HUES64 (cell line): ENCODE results near the gene SDSL.

Experiments
- H3K27ac ChIP-seq: 2 replicates; pipeline ENCODE4 v1.7.0; 2013; ENCODE audit warnings: low read depth, low read length, inconsistent platforms
- H3K27me3 ChIP-seq: 2 replicates; pipeline ENCODE4 v1.6.1; 2013; ENCODE audit warnings: mild to moderate bottlenecking, low read length; ENCODE audit not compliant: insufficient read depth
- H3K36me3 ChIP-seq: 2 replicates; pipeline ENCODE4 v1.6.1; 2013; ENCODE audit warnings: mild to moderate bottlenecking, low read length; ENCODE audit not compliant: insufficient read depth
- H3K4me1 ChIP-seq: 2 replicates; pipeline ENCODE4 v1.6.1; 2013; ENCODE audit warnings: mild to moderate bottlenecking, low read length, moderate library complexity; ENCODE audit not compliant: insufficient read depth
- H3K4me3 ChIP-seq: 2 replicates; pipeline ENCODE4 v1.5.1; 2013; ENCODE audit warnings: mild to moderate bottlenecking, low read length, moderate library complexity
- H3K9ac ChIP-seq: 2 replicates; pipeline ENCODE4 v1.6.1; 2013; ENCODE audit warnings: mild to moderate bottlenecking, low read depth, low read length
- H3K9me3 ChIP-seq: 2 replicates; pipeline ENCODE4 v1.6.1; 2013; ENCODE audit warnings: low read depth, low read length; ENCODE audit not compliant: insufficient read depth
- WGBS: fragments of 150-250, 120-280 bp; methylation state at CpG from one replicate; pipeline ENCODE4 v1.1.7; 2013; ENCODE audit warnings: missing lambda C conversion rate; 5-methylcytosine and 5-hydroxymethylcytosine counted together

Gene SDSL

DNA sequence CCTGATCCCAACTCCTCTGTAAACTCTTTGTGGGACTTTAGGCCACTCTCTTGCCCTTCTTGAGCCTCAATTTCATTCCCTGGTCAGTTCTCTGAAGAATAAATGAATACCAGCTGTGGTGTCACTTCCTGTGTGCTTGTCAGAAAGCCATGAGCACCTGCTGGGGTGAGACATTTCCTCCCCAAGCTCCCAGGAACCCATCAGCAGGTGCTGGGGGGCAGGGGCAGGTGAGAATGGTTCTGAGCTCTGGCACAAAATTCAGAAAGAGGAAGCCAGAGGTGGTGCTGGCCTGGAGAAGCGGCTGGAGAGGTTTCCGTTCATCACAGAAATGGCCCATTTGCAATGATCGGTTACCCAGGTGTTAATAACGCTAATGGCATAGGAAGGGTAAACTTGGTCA is 34.6 kb downstream of the SDSL start:
- no peaks in the 10 kb centered on the region for H3K36me3 ChIP-seq
- no peaks in the 10 kb centered on the region for H3K9me3 ChIP-seq
- no peak overlapping the region for H3K4me3 ChIP-seq
- no peak overlapping the region for H3K27ac ChIP-seq
- 74% methylated on average over 4 of the region's 4 CpGs for WGBS
- peaks cover 12% of the 10 kb centered on the region; the same call in 1 of the 2 replicates for H3K4me1 ChIP-seq
- peaks cover 5% of the 10 kb centered on the region; the same call in 1 of the 2 replicates for H3K27me3 ChIP-seq
- no peak overlapping the region for H3K9ac ChIP-seq

DNA sequence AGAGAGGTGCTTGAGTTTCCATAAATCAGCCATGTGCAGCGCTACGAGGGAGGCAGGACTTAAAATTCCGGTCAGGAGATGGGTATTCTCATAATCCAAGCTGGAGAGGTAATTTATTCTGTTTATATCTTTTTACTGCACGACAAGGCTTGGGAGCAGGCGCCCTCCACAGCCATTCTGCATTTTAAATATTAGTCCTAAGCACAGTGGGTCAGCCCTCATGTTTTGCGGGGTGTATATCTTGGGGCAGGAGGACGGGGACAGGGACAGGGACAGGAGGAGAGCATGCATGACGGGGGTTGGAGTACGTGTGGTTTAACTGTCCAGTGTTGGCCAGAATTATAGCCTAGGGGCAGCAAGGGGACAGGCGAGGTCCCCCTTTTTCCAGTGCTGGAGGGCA is 35.0 kb downstream of the SDSL start:
- Histone ChIP-seq H3K27ac (no peak overlapping the region), H3K36me3 (no peaks in the 10 kb centered on the region), H3K9me3 (no peaks in the 10 kb centered on the region), H3K4me3 (no peak overlapping the region), H3K27me3 (peaks cover 9% of the 10 kb centered on the region), H3K9ac (no peak overlapping the region), H3K4me1 (peaks cover 12% of the 10 kb centered on the region; the same call in 1 of the 2 replicates)
- WGBS: 86% methylated on average over 9 of the region's 10 CpGs

DNA sequence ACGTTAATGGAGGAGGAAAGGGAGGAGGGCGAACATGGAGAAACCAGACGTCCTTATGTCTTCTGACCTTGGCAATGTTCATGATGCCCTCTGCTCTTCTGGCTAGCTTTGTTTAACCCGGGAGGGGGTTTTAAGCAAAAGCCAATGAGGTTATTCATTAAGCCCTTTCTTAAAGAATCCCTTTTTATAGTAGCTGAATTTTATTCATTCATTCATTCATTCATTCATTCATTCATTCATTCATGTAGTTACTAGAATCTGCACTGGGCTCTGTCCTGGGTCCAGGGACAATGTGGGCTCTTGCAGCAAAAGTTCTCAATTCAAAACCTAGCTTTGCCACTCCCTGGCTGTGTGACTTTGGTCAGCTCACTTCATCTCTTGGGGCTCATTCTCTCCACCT is 35.5 kb downstream of the SDSL start:
- peaks cover 15% of the 10 kb centered on the region for H3K27me3 ChIP-seq
- 88% methylated on average over 4 of the region's 4 CpGs for WGBS
- no peak overlapping the region for H3K4me3 ChIP-seq
- H3K4me1 ChIP-seq: peaks cover 12% of the 10 kb centered on the region; the same call in 1 of the 2 replicates
- no peak overlapping the region for H3K27ac ChIP-seq
- H3K36me3 ChIP-seq: no peaks in the 10 kb centered on the region
- no peak overlapping the region for H3K9ac ChIP-seq
- no peaks in the 10 kb centered on the region for H3K9me3 ChIP-seq

DNA sequence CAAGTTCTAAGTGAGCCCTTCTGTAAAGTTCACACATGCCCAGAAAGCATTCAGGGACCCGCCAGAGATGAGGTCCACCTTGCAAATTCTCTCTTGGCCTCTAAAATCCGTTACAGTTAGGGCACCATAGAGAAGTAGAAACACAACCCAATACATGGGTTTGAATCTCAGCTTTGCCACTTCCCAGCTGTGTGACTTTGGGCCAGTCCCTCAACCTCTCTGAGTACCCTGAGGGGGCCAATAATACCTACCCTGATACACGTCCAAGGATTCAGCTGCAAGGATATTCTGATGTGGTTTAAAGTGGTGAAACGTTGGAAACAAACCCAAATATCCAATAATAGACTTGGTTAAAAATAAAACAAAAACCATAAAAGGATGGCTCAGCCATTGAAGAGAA is 37.8 kb downstream of the SDSL start:
- H3K27me3 ChIP-seq: peaks cover 37% of the 10 kb centered on the region
- 75% methylated on average over 2 of the region's 4 CpGs for WGBS
- no peak overlapping the region for H3K4me3 ChIP-seq
- H3K36me3 ChIP-seq: no peaks in the 10 kb centered on the region
- peaks cover 20% of the 10 kb centered on the region for H3K4me1 ChIP-seq
- no peak overlapping the region for H3K27ac ChIP-seq
- H3K9ac ChIP-seq: no peak overlapping the region
- no peaks in the 10 kb centered on the region for H3K9me3 ChIP-seq

DNA sequence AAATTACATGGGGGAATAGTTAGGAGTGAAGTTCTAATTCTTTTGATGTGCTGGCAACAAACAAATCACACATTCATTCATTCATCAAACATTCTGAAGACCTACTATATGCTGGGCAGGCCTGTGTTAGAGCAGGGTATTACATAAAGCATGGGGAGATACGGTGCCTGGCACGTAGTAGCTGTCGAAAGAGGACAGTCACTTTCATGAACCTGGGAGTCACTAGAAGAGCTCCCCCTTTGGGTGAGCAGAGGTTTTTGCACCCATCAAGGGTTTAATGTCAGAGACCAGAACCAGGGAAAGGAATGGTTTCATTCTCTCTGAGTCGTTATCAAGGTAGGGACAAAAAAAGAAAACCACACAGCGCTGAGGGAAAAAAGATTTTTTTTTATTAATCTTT is 39.5 kb downstream of the SDSL start:
- H3K27me3 ChIP-seq: peaks cover 54% of the 10 kb centered on the region
- H3K9ac ChIP-seq: no peak overlapping the region

DNA sequence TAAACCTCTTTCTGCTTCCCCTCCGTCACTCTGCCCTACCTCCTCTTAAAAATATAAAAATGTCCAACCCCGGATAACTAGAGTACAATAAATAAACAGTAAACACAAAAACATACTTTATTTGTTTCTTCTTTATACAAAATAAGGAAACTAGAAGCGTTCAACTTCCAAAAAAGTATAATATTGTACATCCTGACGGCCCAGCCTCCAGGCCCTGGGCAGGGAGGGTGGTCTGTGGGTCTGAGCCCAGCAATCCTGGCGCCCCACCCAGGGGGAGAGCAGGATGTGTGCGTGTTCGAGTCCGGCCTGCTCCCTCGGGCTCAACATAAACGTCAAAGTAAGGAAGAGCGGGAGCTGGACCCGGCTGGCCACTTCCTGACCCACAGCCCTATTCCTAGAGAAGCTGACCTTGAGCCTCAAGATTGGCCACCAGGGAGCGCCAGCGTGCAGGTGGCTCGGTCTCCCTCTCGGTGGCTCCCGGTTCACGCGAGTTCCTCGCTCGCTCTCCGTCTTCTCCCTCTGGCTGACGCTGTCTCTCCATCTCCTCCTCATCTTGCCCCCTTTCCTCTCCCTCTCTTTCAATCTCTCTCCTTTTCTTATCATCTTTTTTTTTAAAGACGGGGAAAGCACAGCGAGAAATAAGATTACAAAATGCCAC is 40.1 kb downstream of the SDSL start:
- peaks cover 60% of the 10 kb centered on the region for H3K27me3 ChIP-seq
- H3K9me3 ChIP-seq: no peaks in the 10 kb centered on the region
- peaks cover 18% of the 10 kb centered on the region for H3K4me1 ChIP-seq
- WGBS: 12% methylated on average over 24 of the region's 25 CpGs
- peak overlapping the region; percentile 30 for H3K4me3 ChIP-seq
- peaks cover 4% of the 10 kb centered on the region; the same call in 1 of the 2 replicates for H3K36me3 ChIP-seq
- H3K27ac ChIP-seq: no peak overlapping the region
- no peak overlapping the region for H3K9ac ChIP-seq

More for the DNA sequence above, 39.5 kb downstream of the SDSL start:
- WGBS: 27% methylated on average over 3 of the region's 5 CpGs
- H3K4me1 ChIP-seq: peaks cover 19% of the 10 kb centered on the region
- no peak overlapping the region for H3K27ac ChIP-seq
- no peaks in the 10 kb centered on the region for H3K9me3 ChIP-seq
- no peak overlapping the region for H3K4me3 ChIP-seq
- peaks cover 1% of the 10 kb centered on the region; the same call in 1 of the 2 replicates for H3K36me3 ChIP-seq

DNA sequence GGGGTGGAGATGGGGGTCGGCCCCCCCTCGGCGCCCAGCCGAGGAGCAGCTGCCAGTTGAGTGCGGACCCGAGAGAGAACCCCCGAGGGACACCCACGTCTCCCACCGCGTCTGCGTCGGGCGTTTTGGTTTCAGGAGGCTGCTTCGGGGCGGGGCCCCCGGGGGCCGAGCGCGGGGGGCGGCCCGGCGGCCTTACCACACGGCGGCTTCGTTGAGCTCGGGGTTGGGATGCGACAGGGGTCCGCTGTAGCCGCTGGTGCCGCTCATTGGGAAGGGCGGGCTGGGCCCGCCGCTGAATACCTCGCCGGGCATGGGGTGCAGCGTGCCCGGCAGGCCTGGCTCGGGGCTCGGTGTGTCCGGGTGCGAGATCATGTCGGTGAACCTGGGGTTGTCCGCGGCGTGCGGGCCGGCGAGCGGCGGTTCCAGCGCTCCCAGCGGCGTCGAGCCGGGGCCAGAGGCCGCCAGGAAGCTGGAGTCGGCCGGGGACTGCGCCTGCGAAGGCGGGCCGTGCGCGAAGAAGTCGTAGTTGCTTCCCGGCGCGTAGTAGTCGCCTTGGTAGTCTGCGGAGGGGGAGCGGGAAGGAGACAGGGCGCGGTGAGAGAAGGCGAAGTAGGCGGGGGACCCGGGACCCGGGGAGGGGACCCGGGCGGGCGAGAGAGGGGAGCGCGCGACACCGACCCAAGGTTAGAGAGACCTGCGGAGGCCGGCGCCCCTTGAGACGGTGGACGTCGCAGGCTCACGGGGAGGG is 41.0 kb downstream of the SDSL start:
- no peak overlapping the region for H3K9ac ChIP-seq
- H3K4me3 ChIP-seq: peak overlapping the region; percentile 41

DNA sequence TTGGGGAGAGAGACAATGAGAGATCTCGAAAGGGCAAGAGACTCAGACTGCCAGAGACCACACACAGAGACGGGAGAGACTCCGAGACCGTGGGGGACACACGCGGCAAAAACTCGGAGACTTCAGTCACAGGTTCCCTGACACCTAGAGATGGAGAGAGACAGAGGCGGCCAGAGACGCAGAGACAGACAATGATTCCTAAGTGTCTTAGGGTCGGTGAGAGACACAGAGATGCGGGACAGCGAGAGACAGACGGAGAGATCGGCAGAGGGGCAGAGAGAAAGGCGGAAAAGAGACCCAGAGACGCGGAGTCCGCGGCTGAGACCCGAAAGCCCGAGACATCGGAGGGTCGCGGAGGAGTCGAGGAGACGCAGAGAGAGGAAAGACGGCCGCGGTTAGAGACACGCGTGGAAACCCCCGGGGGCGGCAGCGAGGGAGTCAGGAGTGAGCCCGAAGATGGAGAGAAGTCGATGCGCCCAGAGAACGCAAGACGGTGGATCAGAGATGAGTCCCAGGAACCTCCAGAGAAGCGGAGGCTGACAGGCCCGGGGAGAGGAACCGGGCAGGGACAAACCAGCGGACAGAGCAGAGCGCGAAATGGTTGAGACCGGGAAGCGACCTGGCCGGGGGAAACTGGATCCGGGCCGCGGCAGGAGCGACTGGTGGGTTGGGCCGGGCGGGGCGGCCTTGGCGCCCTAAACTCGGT is 41.7 kb downstream of the SDSL start:
- H3K9me3 ChIP-seq: no peaks in the 10 kb centered on the region
- no peak overlapping the region for H3K9ac ChIP-seq
- H3K27ac ChIP-seq: no peak overlapping the region
- H3K36me3 ChIP-seq: peaks cover 4% of the 10 kb centered on the region; the same call in 1 of the 2 replicates
- WGBS: 2% methylated on average over 57 of the region's 57 CpGs
- H3K4me1 ChIP-seq: peaks cover 23% of the 10 kb centered on the region
- peaks cover 76% of the 10 kb centered on the region for H3K27me3 ChIP-seq
- peak overlapping the region; percentile 41 for H3K4me3 ChIP-seq

More for the DNA sequence above, 41.0 kb downstream of the SDSL start:
- Histone ChIP-seq H3K27ac (no peak overlapping the region), H3K4me1 (peaks cover 18% of the 10 kb centered on the region), H3K27me3 (peaks cover 69% of the 10 kb centered on the region), H3K36me3 (peaks cover 4% of the 10 kb centered on the region; the same call in 1 of the 2 replicates), H3K9me3 (no peaks in the 10 kb centered on the region)
- WGBS: 2% methylated on average over 91 of the region's 91 CpGs

DNA sequence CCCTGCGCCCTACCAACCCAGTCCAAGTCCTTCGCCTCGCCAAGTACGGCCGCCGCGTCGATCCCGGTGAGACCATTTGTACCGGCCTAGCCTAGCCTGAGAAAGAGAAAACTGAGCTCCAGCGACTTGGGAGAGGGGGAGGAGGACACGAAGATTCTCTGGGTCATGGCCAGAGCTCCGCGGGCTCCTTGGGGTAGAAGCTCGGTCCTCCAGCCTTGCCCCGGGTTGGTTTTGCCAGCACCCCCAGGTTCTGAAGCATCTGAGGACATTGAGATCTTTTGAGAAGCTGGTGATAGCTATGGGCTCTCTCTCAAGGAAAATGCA is 42.2 kb downstream of the SDSL start:
- H3K27ac ChIP-seq: peak overlapping the region; percentile 8; the same call in 1 of the 2 replicates
- H3K27me3 ChIP-seq: peaks cover 82% of the 10 kb centered on the region
- peaks cover 26% of the 10 kb centered on the region for H3K4me1 ChIP-seq
- no peak overlapping the region for H3K9ac ChIP-seq
- peak overlapping the region; percentile 41 for H3K4me3 ChIP-seq
- no peaks in the 10 kb centered on the region for H3K9me3 ChIP-seq
- peaks cover 4% of the 10 kb centered on the region; the same call in 1 of the 2 replicates for H3K36me3 ChIP-seq
- WGBS: 1% methylated on average over 16 of the region's 16 CpGs

DNA sequence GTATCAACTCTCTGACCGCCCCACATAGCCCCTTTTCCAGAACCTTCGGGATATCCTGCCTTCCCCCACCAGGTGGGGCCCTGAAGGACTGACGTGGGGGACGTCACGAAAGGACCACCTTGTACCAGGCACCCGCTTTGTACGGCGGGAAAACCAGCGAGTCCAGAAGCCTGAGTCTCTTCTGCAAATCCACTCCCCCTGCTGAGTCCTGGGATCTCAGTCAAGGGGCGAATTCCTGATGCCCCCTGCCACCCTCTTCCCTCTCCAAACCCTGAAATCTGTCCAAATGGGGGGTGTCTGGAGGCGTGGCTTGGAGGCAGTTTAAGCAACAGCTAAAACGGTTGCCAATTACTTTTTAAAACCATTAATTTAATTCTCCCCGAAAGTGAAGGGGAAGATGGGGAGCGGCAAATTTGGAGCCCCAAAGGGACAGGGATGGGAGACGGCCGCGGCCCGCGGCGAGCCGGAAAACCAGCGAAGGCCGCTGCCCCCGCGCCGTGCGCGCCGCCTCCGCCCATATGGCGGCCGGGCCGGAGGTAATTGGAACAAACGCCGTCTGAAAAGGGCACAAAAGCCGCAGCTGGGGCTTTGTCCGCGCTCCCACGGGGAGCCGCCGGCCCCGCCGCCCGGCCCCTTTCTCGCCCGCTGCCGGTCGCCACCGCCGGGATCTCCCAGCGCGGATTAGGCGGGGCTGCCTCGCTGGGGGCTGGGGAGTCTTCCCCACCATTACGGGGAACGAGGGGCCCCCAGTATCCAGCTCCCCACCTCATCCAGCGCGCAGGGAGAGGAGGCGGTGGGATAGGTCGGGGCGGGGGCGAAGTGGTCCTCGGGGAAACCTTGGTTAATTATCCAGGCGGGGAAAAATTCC is 42.9 kb downstream of the SDSL start:
- no peak overlapping the region for H3K27ac ChIP-seq
- H3K27me3 ChIP-seq: peaks cover 88% of the 10 kb centered on the region
- peaks cover 4% of the 10 kb centered on the region; the same call in 1 of the 2 replicates for H3K36me3 ChIP-seq
- 1% methylated on average over 59 of the region's 64 CpGs for WGBS
- H3K4me1 ChIP-seq: peaks cover 26% of the 10 kb centered on the region
- no peak overlapping the region; the same call in 1 of the 2 replicates for H3K9ac ChIP-seq
- no peaks in the 10 kb centered on the region for H3K9me3 ChIP-seq
- peak overlapping the region; percentile 41 for H3K4me3 ChIP-seq
